Activated CD4-positive, CD25-positive, alpha-beta regulatory T cell treated with anti-CD3 and anti-CD28 coated beads, Interleukin-2, amount 50 U/mL, for 24 hours (primary cell): ENCODE results near the gene ATF6.
"Not testable (repeated sequence)": the region's sequence is repeated elsewhere in the genome, so short reads cannot be mapped to it uniquely, and the experiment has no call there.

Experiments
- ATAC-seq, 2 donors: fragments of 150-1000 bp; cut with Tn5 transposase; one replicate each; pipeline ENCODE4 v1.10.0; 2021; ENCODE audit warnings: mild to moderate bottlenecking in 1 of 2, moderate library complexity in 1 of 2

ATF6 gene

DNA sequence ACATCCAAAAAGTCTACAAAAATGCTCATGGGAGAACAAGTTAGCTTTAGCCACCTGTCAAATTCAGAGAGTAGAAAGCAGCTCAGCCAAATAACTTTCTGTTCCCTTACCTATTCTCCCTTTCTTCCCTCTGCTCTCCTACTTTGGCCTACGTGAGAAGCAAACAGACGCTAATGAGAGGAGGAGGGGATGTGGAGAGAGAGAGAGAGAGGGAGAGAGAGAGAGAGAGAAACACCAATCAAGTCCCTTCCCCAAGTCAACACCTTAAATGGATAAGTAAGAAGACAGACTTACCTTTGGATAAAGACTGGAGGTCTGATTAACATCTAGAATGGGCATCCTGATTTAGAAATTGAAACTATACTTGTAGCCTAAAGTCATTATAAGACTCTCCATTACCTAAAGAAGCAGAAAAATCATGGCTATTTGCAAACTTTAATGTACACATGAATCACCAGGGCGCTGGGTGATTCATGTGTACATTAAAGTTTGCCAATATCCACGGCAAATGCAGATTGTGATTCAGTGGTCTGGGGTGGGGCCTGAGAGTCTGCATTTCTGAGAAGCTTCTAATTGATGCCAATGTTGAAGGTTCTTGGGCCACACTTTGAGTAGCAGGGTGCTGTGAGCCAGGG lies 29.7 kb upstream of the ATF6 start:
- ATAC-seq, result peak; percentile 32 to 60

DNA sequence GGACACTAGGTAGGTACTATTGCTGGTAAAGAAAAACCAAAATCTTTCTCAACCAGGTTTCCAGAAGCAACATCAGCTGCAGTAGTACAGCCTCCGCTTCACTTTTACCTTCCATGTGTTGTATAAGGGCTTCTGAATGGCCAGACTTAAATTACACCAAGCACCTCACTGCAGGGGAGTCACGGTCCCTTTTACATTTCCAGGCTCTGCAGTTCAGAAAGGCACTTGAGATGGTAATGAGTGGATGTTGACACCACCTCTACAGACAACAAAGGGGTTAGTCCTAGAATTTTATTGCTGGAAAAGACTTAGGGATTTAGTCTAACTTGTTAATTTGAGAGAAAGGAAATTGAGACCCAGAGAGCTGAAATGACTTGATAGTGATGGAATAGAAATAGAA lies 28.5 kb upstream of the ATF6 start:
- no peak for ATAC-seq

DNA sequence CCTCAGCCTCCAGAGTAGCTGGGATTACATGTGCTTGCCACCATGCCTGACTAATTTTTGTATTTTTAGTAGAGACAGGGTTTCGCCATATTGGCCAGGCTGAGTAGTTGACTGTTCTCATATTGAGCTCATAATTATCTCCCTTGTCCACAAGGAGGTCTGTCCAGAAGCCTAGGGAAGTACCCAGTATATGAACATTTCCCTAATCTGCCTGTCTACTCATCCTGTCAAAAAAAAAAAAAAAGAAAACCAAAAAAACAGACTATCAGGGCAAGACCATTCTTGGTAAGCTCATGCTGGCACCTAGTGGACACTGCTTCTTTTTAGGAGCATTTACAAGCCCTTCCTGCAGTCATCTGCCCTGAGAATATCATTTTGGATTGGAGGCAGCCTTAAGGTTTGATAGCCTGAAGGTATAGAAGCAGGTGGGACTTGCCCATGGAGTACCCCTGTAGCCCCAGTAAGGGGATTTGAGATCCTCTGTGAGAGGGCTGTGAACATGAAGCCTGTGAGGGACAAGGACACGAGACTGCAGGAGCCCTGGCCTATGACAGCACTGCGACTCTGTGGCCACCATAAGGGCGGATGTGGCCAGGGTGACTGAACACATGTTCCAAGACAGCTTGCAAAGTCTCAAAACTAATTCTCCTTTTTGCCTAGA lies 27.4 kb upstream of the ATF6 start:
- ATAC-seq, result peak; percentile 21 to 55

DNA sequence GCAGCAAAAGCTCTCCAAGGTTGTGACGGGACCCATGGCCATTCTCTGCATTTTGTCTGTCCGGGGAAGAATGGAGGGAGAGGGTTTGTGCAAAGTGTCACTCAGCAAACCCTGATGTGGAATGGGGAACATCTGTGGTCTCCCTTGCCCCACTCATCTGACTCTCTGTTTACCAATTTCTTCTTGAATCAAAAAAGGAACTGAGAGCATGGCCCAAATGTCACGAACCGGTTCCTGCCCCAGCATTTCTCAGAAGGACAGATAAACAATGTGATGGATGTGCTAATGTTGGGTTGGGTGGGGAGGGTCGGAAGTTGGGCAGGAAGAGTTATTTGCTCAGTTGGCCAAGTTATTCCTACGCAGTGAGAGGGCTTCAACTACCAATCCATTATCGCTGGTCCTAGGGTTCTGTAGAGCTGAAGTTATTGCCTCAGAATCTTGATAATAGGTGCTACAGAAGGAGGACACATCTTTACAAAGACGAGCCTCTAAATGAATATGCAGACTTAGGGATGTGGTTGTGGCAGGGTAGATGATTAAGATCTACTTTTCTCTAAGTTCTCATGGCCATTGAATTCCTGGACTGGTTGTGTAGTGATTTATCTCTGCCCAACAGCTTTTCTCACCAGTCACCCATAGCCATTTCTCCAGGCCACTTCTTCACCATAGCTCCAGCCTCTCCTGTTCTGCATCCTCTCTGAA lies 26.1 kb upstream of the ATF6 start:
- ATAC-seq, result no peak

DNA sequence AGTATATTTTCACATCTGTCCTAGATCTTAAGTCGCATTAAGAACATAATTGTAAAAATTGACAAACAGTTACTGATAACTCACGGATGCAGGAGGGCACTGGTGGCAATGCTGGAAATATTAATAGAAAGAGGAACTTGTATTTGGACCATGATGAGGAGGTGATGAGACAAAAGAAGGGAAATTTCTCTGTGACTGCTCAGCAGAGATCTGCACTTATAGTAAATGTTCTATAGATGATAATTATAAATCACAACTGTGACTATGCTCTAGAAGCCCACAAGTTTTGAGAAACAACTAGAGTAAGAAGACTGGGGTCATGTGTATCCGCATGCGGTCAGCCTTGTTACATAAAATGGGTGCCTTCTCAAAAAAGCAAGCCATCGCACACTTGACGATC lies 25.2 kb upstream of the ATF6 start:
- no peak for ATAC-seq

DNA sequence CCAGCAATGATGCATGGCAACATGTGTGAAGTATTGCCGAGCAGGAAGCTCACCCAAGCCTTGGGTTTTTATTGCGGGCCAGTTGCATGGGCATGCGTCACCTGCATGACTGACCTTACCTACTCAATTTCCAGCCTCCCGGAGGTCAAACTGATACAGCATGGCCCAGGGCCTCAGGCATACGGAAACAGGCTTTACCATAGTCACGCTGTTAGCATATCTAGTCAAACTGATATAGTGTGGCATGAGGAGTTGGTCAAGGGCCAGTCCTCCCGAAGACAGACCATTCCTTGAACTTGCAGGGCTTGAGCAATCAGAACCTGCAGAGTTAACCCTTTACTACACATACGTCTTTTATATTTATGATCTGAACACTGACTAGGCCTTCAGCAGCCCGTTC lies 22.9 kb upstream of the ATF6 start:
- no peak for ATAC-seq

DNA sequence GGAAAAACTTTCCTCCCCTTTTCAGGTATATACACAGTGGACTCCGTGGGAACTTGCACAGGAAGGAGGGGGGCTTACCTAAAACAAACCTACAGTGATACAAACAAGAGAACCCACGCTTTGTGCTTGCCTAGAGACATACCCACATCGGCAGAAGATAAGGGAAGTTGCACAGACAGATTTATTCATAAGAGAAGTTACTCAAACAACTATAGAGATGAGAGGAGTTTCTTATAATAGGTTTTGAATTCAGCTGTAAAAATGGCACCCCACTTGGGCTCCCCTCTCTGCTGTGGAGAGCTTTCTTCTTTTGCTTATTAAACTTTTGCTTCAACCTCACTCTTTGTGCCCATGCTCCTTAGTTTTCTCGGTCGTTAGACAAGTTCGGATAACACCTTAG lies 18.3 kb upstream of the ATF6 start:
- ATAC-seq, result no peak

DNA sequence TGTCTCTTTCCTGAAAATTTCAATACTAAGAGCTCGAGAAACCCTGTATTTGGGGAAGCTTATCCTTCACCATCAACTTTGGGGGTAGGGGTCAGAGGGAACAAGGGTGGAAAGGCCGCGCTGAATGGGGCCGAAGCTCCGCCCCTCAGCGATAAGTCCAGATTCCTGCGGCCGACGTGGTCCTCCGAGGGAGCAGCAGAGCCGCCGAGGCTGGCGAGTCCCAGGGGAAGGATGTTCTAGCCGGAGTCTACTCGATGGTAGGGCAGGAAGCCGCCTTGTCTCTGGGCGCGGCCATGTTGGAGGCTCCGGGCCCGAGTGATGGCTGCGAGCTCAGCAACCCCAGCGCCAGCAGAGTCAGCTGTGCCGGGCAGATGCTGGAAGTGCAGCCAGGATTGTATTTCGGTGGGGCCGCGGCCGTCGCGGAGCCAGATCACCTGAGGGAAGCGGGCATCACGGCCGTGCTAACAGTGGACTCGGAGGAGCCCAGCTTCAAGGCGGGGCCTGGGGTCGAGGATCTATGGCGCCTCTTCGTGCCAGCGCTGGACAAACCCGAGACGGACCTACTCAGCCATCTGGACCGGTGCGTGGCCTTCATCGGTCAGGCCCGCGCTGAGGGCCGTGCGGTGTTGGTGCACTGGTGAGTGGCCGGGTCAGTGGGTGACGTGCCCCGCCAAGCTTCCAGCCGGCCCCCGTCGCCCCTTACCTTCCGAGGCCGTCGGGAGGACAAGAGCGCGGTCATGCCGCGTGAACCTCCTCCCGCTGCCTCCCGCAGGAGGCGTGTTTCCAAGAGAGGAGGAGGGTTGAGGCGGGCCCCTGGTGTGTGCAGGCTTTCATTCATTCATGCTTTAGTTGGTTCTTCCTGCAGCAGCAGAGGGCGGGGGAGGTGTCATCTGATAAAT lies 16.4 kb upstream of the ATF6 start, which contains the start of gene DUSP12:
Gene DUSP12 (plus strand): TSS at position 278 of the 899 bp plus-strand sequence. CDS start 16 bp downstream, at position 294.
- peak; percentile 97 to 98 for ATAC-seq

DNA sequence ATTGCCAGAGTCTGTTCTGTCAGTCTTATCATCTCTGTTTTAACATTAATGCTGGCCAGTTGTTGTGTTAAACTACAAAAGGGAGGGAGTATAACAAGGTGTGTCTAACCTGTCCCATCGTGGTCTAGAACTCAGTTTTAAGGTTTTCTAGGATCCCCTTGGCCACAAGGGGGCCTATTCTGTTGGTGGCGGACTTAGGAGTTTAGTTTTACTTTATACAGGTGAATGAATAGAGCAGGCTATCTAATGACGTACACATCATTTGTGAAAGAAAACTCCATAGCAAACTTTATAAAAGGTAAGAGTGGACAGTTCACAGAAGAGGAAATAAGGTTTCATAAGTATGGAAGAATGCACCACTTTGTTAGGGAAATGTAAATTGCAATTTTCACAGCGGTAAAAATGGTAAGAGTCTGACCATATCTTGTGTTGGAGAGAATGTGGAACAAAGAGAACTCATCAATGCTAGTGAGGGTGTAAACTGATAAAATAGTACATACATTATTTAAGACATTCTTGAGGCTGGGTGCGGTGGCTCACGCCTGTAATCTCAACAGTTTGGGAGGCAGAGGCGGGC lies 2.5 kb upstream of the ATF6 start:
- ATAC-seq, result peak; percentile 30 to 36

DNA sequence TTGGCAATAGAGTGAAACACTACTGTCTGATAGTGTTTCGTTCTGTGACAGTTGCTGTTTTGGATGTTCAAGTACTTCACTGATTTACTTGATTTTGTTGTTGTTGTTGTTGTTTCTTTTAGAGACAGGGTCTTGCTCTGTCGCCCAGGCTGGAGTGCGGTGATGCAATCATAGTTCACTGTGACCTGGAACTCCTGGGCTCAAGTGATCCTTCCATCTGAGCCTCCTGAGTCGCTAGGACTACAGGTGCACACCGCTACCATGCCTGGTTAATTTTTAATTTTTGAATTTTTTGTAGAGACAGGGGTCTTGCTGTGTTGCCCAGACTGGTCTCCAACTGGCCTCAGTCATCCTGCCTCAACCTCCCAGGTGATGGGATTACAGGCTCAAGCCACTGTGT lies 2.3 kb downstream of the ATF6 start:
- ATAC-seq, result no peak

DNA sequence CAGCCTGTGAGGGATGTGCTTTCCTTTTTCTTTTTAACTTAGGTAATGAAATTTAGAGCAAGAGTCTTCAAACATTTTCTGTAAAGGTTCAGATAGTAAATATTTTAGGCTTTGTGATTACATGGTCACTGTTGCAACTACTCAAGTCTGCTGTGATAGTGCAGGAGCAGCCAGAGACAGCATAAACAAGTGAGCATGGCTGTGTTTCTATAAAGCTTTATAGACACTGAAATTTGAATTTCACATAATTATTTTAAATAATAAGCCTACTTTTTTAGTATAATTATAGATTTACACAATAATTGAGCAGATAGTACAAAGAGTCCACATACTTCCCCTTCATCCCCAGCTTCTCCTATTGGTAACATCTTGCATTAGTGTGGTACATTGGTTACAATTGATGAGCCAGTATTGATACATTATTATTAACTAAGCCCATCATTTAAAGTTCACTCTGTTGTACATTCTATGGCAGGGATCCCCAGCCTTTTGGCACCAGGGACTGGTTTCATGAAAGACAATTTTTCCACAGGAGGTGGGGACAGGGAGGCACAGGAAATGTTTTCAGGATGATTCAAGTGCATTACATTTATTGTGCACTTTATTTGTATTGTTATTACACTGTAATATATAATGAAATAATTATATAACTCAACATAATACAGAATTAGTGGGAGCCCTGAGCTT lies 3.0 kb downstream of the ATF6 start:
- ATAC-seq, result no peak

DNA sequence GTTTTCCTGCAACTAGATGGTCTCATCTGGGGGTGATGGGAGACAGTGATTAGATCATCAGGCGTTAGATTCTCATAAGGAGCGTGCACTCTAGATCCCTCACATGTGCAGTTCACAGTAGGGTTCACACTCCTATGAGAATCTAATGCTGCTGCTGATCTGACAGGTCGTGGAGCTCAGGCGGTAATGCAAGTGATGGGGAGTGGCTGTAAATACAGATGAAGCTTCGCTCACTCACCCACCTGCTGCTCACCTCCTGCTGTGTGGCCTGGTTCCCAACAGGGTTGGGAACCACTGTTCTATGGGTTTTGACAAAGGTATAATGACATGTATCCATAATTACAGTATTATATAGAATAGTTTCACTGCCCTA lies 3.5 kb downstream of the ATF6 start:
- ATAC-seq, result not testable (repeated sequence)

DNA sequence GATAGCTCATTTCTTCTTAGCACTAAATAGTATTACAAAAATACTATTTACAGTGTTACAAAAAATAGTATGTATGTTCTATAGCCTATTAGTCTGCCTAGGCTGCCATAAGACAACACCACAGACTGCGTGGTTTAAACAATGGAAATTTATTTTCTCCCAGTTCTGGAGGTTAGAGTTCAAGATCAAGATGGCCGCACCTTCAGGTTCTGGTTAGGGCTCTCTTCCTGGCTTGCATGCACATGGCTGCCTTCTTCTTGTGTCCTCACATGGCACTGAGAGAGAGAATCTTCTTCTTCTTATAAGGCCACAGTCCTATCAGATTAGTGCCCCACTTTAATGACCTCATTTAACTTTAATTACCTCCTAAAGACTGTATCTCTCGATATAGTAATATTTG lies 4.1 kb downstream of the ATF6 start:
- no peak for ATAC-seq

DNA sequence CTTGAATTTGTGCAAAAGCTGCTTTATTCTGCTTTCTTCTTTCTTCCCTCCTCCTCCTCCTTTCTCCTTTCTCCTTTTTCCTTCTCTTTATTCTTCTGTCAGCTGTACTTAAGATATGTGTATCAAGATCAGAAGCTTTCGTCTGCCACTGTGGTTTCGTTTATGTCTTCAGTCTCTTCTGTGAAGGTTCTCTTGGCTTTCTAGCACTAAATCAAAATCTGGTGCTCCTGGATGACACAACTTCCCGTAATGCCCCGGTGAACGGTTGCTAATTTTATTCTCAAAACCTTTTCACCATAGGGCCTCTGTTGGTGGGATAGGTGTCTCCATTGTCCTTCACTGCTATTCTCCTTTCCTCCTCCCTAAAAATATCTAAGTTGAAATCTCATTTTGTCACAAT lies 5.0 kb downstream of the ATF6 start:
- no peak for ATAC-seq

DNA sequence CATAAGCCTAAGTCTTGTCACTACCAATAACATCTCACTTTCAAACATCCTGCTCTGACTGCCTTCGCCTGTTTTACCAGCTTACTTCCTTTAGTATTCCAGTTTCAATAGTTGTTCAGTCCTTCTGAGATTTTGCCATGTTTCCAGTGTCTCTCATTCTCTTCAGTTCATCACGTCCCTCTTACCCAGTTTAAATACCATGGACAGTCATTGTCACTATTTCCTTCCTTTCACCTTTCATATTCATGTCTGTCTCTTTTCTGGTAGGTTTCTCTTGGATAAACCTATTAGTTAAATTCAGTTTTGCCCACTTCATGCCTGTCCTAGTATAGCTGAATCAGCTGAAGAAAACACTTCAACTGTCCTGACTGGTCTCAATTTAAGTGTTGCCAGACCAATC lies 5.9 kb downstream of the ATF6 start:
- ATAC-seq, result no peak

DNA sequence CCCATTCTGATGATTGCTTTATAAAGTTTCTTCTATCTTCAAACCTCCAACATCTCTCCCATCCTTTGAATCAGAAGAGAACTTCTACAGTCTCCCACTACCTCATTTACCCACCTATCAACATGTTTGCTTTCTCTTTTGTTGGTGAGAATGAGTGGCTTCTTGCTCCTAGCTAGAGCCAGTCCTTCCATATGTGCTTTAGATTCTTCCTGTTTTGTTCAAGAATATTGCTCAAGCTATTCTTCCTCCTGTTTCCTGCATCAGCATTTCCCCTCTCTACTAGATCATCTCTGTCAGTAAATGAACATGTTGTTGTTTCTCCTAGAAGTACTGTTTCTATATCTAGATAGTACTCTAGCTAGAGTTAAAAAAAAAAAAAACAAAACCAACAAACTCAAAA lies 6.3 kb downstream of the ATF6 start:
- no peak for ATAC-seq

DNA sequence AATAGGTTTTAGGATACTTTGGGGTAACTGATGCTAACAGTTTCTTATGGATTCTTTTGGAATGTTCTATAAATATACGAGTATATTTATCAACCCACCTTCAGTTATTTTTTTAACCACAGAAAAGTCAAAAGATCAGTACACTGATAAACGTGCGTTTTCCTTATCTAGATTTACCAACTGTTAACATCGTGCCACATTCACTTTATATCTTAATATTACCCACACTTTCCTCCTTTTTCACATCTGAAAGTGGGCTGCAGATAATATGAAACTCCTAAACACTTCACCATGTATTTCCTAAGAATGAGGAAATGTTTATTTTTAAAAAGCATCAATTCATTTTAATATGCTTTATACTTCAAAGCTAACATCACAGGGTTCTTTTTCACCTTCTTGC lies 7.7 kb downstream of the ATF6 start:
- ATAC-seq, result no peak

DNA sequence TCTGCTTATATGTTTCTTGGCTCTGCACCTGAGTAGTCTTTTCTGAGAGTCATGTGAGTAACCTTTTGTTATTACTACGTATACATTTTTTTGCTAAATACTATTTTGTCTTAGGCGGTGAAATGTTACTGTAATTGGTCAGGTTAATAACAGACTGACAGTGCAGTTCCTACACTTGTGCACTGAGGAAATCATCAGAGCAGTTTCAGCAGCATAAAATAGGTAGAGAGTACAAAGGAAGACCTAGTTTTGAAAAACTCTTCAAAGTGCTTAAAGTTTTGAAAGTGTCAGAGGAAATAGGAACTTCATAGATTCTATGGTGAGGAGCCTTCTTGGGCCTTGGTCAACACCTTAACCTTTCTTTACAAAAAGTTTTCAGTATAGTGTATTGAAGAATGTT lies 11.1 kb downstream of the ATF6 start:
- ATAC-seq, result peak in 1 of 2 donors; percentile 48

DNA sequence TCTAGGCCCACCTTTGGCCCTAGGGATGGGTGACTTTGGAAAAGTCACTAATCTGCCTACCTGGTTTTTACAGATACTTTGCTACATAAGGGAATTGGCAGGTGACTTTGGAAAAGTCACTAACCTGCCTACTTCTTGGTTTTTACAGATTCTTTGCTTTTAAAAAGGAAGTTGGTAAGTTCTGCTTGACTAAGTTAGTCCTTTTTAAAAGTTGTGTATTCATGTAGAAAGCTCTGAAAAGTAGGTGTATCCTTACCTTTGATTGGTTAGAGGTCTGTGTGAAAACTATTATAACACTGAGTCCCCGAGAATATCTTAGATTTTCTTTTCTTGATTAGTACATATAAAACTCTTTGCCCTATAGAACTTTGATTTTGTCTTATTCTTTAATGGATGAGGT lies 12.4 kb downstream of the ATF6 start:
- ATAC-seq, result no peak

DNA sequence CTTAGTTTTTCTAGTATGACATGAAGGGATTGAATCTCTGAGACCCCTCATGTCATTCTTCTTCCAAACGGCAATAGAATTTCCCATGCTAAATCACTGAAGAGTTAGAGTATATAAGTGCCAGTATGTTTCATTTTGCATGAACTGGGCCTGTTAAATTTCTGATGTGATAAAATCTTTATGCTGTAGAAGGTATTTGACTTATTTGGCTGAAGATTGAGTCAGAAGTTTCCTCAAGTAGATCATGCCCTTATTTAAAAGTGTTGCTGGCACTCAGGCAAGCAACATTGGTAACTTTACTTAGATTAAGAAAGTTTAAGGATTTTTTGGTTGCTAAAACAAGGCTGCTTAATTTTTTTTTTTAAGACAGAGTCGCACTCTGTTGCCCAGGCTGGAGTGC lies 13.3 kb downstream of the ATF6 start:
- ATAC-seq, result no peak

DNA sequence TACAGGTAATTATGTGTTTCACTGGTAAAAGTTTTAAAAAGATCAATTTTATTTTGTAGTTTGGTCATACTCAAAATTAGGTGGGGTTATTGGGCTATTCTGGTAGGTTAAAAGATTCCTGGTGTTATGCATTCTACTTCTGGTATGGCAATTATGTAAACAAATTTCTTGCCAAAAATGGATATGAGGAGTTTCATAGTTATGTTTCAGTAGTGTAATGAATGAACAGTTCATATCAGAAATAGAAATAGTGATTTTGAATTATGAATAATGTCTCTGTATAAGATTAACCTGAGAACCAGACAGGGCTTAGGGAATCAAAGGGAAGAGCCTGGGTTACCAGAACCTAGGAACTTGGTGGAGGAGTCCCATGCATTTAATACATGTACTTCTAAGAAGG lies 15.9 kb downstream of the ATF6 start:
- no peak for ATAC-seq

DNA sequence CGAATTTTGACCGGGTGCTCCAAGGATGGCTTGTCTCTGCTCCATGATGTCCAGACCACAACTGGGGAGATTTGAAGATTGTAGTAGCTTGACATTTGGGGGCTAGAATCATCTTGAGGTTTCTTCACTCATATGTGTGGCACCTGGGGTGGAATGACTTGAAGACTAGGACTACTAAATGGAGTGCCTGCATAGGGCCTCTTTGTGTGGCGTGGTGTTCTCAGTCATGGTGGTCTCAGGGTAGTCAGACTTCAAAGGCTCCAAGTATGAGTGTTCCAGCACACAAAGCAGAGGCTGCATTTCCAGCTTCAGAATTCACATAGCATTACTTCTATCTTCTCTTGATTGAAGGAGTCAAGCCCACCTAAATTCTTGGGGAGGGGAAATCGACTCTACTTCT lies 16.8 kb downstream of the ATF6 start:
- ATAC-seq, result no peak
